Posterior cingulate gyrus (tissue), 11 donors: ENCODE data around the gene PEX5L.
"Not testable (repeated sequence)": the region's sequence is repeated elsewhere in the genome, so short reads cannot be mapped to it uniquely, and the experiment has no call there.

Source experiments
- DNase-seq, 10 donors: peaks; one replicate each; pipeline versions ENCODE4 v3.0.0 to v3.0.0-alpha.2; 2020 to 2021; ENCODE audit warnings: mixed read lengths in 3 of 10
- intact Hi-C: fragments of 100-400 bp; cut with DNase I; formaldehyde crosslinking; loops from one replicate; pipeline ENCODE4 v1.15.1; 2023

PEX5L gene

DNA sequence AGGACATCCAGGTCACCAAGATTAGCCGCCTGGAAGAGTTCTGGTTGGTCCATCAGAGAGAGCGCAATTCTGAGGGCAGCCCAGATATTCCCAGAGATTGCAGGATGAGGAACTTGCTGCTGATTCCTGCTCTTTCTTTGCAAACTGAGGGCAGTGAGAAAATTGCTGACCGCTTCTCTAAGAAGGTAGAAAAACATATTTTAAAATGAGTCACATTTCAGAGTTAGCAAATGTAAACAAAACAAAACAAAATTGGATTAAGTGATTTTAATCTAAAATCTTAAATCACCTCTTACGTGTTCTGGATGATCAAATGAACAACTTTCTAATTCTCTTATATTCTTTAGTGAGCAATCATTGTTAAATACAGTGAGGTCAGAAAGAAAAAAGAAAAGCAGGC, 234.9 kb downstream of the PEX5L start:
- intact Hi-C loops = no loop called here
- DNase-seq = no peak

DNA sequence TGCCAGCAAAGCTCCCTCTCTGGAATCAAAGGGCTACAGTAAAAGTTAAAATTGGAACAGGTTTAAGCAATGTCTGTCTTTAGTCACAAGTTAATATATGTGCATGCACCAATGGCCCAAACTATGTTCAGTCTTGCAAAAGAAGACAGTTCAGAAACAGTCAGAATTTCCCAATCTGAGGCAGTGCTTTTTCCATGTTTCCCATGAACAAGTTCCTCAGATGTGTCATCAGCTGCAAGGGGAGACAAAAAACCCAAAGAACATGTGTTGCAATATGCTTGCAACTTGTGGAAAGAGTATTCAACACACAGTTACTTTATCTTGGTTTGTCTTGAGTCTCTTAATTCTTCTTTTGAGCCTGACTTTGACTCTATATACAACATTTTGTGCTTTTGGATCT, 235.5 kb downstream of the PEX5L start:
- no peak for DNase-seq
- intact Hi-C loops = no loop called here

DNA sequence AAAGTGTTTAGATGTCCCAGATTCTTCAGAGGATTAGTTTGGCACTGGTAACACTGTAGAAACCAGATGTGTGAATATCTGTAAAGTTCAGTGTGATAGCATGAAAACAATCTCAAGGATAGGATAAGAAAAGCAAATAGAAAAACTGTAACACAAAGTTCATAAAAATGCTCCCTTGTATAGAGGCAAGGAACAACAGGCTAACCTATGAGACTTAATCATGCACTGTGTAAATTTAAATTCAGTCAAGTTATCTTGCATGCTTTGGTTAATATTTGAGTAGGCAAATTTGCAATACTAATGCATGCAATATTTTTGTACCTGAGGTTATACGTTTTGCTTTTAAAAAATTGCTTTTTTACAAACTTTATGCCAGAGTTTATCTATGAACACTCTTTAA, 239.5 kb downstream of the PEX5L start:
- intact Hi-C loops = no loop called here
- DNase-seq = no peak

DNA sequence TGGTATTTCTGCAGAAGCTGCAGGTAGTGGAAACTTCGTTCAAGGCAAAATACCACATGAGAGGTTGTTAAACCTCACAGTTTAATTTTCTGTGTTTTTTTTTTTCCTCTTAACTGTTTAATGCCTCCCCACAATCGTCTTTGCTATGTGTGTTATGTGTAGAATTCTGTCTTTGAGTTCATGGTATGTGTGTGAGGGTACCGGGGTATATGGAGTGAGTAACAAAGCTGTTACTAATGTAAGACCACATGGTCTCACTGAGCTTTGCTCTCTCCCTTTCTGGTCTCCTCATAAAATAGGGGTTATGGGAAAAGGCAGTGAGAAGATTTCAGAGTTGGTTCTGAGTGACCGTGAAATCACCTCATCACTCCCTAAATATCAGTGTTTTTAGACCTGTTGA, 240.3 kb downstream of the PEX5L start:
- intact Hi-C loops = no loop called here
- DNase-seq = no peak

DNA sequence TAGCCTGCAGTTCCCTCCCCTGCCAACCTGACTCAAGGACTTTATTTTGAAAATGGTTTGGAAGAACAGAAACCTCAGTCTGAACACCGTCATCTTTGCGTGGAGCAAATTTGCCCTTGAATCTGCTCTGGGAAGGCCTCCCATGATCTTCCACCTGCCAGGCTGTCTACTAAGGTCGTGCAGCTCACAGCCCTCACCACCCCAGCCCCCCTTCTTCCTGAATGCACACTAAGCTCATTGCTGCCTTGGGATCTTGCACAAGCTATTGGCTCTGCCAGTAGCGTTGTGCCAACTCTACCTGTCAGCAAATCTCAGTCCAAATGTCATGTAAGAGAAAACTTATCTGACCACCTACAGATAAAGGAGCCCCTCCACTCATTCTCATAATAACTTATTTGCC, 242.4 kb downstream of the PEX5L start:
- DNase-seq = no peak
- intact Hi-C loops = no loop called here

DNA sequence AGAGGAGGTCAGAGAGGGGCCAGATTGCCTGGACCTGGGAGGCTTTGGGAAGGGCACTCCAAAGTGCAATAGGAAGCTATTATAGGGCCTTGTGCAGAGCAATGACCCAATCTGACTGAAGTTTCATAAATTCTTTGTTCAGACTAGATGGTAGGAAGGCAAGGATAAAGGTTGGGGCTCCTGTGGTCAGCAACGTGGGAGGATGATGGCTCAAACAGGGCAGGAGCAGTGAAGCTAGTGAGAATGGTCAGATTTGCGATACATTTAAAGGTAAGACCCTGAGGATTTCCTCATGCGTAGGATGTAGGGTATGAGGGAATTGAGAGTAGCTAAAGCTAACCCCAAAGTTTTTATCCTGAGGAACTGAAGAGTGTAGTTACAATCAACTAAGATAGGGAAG, 244.9 kb downstream of the PEX5L start:
- DNase-seq = no peak
- intact Hi-C loops = no loop called here

DNA sequence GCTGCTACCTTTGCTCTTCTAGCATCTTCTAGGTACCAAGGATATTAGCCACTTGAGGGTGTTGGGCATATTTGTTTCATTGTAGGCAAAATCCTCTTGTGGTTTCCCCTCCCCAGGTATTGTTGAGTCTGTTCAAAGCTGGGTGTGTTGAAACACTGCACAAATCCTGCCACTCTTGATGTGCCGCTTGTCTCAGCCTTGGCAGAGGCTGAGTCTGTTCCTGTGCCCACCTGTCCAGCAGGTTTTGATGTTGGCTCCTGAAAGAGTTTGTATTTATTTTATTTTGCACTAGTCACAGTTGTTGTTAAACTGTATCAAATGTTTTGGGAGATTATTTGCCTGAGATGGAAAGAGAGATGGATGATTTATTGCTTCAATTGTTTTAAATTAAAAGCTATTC, 247.7 kb downstream of the PEX5L start:
- no peak for DNase-seq
- intact Hi-C loops = no loop called here

DNA sequence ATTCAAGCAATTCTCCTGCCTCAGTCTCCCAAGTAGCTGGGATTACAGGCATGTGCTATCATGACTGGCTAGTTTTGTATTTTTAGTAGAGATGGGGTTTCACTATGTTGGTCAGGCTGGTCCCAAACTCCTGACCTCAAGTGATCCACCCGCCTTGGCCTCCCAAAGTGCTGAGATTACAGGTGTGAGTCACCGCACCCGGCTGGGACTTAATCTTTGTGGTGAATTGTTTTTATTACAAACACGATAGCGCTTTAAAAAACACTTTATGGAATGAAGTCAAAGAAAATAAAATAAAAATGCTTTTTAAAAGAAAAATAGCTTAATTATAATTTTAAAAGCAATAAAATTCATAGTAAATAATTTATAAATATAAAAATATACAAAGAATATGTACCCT, 253.9 kb downstream of the PEX5L start:
- intact Hi-C loops, DNase-seq: not testable (repeated sequence)

DNA sequence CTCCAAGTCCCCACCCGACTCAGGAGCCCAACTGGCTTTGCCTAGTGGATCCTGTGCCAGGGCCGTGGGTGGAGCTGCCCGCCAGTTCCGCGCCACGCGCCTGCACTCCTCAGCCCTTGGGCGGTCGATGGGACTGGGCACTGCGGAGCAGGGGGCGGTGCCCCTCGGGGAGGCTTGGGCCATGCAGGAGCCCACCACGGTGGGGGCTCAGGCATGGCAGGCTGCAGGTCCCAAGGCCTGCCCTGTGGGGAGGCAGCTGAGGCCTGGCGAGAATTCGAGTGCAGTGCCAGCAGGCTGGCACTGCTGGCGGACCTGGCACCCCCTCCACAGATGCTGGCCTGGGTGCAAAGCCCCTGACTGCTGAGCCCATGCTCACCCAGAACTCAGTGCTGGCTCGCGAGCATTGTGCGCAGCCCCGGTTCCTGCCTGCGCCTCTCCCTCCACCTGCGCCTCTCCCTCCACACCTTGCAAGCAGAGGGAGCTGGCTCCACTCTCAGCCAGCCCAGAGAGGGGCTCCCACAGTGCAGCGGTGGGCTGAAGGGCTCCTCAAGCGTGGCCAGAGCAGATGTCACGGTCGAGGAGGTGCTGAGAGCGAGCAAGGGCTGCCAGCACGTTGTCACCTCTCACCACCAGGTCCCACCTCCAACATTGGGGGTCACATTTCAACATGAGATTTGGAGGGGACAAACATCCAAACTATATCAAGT, 261.2 kb downstream of the PEX5L start:
- no peak for DNase-seq
- intact Hi-C loops = no loop called here

DNA sequence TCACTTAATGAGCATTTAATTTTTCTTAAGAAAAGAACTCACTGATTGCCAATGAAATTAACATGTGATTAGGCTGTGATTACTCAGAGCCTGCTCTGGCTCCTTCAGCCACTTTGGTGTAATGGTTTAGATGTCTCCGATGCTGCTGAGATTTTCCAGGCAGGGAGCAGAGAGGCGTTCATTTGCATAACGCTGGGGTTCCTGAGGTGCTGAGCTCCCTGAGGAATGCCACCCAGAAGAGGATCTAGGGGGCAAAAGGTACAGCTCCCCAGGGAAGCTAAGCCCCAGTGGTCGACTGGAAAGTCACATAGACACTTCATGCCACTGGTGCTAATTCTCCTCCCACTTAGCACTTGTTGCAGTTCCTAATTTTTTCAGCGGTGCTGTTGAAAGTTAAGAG, 264.4 kb downstream of the PEX5L start:
- intact Hi-C loops = no loop called here
- DNase-seq = no peak

DNA sequence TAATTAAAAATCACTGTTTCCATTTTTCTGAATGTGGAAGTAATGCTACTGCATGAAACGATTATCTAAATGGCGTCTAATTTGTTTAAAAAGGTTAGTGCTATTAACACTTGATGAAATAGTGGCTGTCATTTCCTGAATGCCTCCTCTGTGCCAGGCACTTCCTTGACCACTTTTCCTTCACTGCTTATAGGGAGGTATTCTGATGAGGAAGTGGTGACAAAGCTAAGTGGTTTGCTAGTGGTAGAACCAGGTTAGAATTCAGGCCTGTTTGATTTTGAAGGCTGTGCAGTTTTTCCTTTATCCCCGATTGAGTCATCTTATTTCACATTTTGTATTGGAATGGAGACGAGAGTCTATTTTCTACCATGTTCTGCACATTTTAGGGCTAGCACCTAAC, 264.9 kb downstream of the PEX5L start:
- intact Hi-C loops = no loop called here
- no peak for DNase-seq

DNA sequence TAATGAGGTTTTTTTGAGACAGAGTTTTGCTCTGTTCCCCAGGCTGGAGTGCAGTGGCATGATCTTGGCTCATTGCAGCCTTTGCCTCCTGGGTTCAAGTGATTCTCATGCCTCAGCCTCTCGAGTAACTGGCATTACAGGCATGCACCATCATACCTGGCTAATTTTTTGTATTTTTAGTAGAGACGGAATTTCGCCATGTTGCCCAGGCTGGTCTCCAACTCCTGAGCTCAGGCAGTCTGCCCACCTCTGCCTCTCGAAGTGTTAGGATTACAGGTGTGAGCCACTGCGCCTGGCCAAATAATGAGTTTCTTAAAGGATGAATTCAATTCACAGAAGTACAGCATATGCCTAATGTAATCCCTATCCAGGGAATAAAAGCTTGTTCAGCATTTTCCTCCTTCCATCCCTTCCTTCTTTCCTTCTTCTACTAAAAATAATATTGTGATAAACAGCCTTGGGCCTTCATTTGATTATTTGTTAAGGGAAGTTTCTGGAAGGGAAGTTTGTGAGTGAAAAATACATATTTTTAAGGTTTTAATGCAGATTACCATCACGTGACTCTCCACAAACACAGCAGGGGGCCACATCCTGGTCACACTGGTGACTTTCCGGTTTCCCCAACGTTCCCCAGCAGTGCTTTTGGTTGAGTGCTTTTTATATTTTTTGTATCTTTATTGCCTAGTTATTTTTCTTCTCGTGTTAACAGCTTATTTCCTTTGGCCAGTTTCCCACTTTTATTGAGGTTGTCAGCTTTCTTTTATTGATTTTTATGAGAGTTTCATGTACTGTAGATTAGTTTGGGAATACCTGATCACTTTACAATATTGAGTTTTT, 267.1 kb downstream of the PEX5L start:
- no peak for DNase-seq
- intact Hi-C loops = loop anchor here (5.0 kb wide), 1 partner anchor 823 kb away; no protein-coding TSS in a partner anchor

DNA sequence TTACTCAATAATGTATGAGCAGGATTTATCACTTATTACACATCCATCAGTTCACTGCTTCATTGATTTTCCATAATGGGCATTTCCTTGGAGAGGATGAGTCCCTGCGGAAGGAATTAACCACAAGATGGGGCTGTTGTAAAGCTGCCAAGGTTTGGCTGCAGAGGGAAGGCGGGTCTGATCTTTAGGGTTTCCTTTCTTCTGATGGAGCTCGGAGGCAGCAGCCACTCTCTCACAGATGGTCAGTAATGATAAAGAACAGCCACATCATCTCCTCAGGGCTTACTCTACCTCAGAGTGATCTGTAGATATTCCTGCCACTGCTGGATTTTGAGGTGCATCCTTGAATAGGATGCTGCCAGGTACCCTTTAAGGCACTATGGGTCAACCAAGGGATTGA, 268.7 kb downstream of the PEX5L start:
- intact Hi-C loops = loop anchor here (5.0 kb wide), 1 partner anchor 824 kb away; no protein-coding TSS in a partner anchor
- peak in 6 of 10 donors; percentile 30 to 89 (median 42) for DNase-seq

DNA sequence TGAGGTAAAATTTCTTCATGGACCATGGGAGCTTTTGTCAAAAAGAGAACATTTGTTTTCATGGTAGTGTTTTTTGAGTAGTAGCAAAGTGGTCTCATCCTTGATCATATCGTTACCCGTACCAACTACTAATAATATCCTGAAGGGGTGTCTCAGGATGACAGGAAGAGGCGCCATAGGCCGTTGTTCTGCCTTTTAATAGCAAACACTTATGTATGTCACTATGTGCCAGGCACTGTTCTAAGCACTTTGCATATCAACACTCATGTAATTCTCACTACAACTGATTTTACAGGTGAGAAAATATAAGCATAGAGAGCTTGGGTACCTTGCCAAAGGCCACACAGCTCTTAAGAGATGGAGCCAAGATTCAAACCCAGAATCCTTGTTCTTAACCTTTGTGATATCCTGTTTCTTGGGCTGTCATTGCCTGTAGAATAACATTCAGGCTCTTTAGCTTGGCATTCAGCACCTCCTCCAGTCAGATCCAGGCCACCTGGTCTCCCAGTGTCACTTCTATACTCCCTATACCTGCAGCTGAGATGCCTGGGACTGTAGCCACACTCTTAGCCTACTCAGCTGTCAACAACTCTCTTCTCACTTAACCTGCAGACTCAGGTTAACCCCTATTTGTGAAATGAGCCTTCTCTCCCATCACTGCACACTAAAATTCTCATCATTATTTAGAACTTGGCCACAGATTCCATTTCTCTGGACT, 270.2 kb downstream of the PEX5L start:
- intact Hi-C loops = loop anchor here (5.0 kb wide), 1 partner anchor 826 kb away; no protein-coding TSS in a partner anchor
- DNase-seq = no peak

DNA sequence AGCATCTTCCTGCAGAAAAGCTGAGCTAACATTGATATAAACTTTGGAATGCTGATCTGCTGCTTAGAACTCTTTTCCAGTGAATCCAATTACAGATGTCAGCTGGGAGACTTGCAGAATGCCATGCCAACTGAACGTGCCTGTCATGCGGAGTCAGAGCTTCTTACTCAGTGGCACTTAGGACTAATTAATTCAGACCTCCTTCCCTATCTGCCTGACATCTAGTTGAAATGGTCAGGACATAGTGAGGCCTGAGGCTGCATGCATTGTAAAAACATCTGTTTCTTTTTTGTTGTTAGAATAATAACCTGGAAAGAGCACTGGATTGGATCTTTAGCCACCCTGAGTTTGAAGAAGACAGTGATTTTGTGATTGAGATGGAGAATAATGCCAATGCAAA, 271.3 kb downstream of the PEX5L start:
- intact Hi-C loops = loop anchor here (5.0 kb wide), 1 partner anchor 827 kb away; no protein-coding TSS in a partner anchor

DNA sequence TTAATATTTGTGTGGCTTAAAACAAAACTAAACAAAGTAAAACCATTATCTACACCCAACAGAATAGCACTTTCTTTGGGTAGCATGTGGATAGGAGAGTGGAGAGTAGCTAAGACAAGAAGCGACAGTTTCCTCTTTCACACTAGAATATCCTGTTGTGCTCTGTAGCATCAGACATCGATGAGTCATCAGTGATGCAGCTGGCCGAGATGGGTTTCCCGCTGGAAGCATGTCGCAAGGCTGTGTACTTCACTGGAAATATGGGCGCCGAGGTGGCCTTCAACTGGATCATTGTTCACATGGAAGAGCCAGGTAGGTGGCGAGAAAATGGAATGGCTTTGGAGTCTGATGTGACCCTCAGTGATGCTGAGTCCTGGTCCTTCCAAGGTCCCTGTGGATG, 275.8 kb downstream of the PEX5L start:
- intact Hi-C loops = no loop called here
- peak in 1 of 10 donors; percentile 16 for DNase-seq

More for the DNA sequence above, 271.3 kb downstream of the PEX5L start:
- no peak for DNase-seq

DNA sequence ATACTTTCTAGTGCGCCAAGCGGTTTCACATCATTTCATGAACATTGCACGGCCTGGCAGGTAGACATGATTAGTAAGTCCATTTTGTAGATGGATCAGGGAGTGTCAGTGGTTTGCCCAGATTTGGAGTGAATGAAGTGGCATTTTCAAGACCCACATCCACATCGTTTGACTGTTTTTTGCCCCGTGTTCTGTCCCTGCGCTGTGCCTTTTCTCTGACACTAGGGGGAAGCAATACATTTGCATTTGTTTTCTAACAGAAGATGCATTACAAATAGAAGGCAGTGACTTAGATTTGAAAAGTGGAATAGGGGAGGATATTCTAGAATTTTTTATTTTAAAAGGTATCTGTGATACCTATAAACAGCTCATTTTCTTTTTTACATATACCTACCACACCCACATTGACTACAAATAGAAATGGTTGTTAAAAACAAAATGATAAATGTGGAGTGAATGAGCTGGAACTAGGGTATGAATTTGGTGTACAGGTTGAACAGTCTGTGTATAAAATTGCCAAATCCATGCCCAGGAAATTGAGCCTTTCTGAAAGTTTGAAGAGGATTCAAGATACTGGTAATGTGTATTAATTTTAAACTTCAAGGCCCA, 285.9 kb downstream of the PEX5L start:
- DNase-seq = peak in 3 of 10 donors; percentile 15 to 79 (median 17)

DNA sequence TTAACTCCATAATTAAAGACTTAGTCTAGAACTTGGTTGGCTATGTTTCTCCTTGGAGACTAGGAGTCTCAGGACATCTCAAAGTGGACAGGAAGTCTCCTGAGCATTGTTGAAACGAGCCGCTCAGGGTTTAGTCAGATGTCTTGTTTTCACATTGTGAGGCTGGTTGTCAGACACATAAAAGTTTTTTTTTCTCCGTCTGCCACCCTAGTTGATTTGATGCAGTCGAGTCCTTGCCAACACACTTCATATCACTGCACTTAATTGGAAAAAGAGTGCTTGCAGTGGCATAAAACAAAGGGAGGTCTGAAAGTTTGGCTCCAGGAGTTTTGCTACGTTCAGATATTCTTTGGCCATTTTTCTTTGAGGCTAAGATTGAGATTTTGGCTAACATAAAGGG, 291.0 kb downstream of the PEX5L start:
- intact Hi-C loops = no loop called here
- no peak for DNase-seq

More for the DNA sequence above, 285.9 kb downstream of the PEX5L start:
- intact Hi-C loops = no loop called here

DNA sequence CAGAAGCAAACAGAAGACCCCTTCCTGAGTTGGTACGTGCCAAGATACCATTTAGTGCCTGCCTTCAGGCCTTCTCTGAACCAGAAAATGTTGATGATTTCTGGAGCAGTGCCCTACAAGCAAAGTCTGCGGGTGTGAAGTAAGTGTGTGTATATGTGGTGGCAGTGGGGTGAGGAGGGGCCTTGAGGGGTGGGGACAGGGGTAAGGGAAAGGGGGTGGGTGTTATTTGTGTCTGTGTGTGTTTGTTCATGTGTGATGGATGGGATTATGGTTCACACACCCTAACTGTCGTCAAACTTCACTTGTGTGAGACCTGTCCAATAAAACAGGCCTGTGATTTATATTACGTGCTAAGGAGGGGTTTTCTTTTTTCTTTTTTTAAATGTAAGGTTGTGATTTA, 291.7 kb downstream of the PEX5L start:
- no peak for DNase-seq
- intact Hi-C loops = no loop called here
